Measurements from ENCODE around the gene C4orf54. TPM values are rescaled to one million over a fixed set of nuclear protein-coding genes. Genes with fewer than 3 reads are reported as not detected.

Gene C4orf54
- total and polyA plus RNA-seq, 2 of the 4 experiments (the other 2 are of a cell fraction), result not detected

DNA sequence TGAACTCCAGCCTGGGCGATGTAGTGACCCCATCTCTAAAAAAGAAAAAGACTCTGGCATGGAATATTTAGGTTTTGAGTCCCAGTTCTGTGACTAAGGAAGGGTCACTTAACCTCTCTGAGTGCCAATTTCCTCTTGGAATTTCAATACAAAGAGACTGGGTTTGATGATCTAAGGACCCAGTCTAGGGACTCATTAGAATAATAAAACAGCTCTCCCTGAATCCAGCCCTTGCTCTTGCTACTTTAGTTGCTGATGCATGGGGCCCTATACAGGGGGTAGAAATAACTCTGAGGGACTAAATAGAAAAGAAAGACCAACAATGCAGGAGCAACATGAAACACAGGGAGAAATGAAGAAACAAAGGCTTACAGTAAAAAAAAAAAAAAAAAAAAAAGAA lies 12.6 kb downstream of the C4orf54 start:
- Histone ChIP-seq H3K9ac (ENCODE audit: low read depth, low read length) (no peak overlapping the region), H2AFZ (replicated peaks; ENCODE audit: low read length, poor library complexity) (no peak overlapping the region), H3K79me1 (ENCODE audit: low read depth in 1 of 2, low read length in 2 of 2) (no peaks in the 10 kb centered on the region), H3K23ac (ENCODE audit: low read depth, low read length) (no peak overlapping the region), H2BK15ac (ENCODE audit: low read depth, low read length) (no peak overlapping the region), H2AK9ac (replicated peaks; ENCODE audit: low read depth, low read length, poor library complexity) (no peak overlapping the region), H3K9me1 (ENCODE audit: insufficient read depth, low read length) (no peaks in the 10 kb centered on the region), H3K18ac (ENCODE audit: low read depth, low read length) (no peak overlapping the region), H4K8ac (ENCODE audit: low read depth in 2 of 2, low read length in 2 of 2) (no peak overlapping the region), H3K27me3 (ENCODE audit: control insufficient read depth, insufficient read depth, low read length) (peaks cover 5% of the 10 kb centered on the region), H2BK5ac (ENCODE audit: low read depth, low read length, poor library complexity, severe bottlenecking) (no peak overlapping the region), H3K14ac (replicated peaks; ENCODE audit: low read depth, low read length) (no peak overlapping the region), H3K4me3 (ENCODE audit: insufficient read depth, low read depth, low read length) (no peak overlapping the region), H3K4ac (ENCODE audit: low read depth, low read length) (no peak overlapping the region), H3K4me2 (ENCODE audit: low read depth, low read length) (no peak overlapping the region), H2BK120ac (ENCODE audit: low read depth, low read length) (no peak overlapping the region), H3K4me1 (ENCODE audit: control insufficient read depth, insufficient read depth, low read length) (no peaks in the 10 kb centered on the region), H3K36me3 (ENCODE audit: control insufficient read depth, insufficient read depth, low read length) (no peaks in the 10 kb centered on the region), H4K5ac (ENCODE audit: low read depth, low read length) (no peak overlapping the region), H4K20me1 (ENCODE audit: insufficient read depth, low read length) (no peaks in the 10 kb centered on the region), H3K56ac (ENCODE audit: extremely low read depth, insufficient read depth, low read length) (no peak overlapping the region), H3K9me3 (ENCODE audit: control insufficient read depth, insufficient read depth, low read length) (no peaks in the 10 kb centered on the region), H3K27ac (ENCODE audit: insufficient read depth, low read length) (no peak overlapping the region), H2BK20ac (ENCODE audit: low read depth, low read length) (no peak overlapping the region), H2AK5ac (ENCODE audit: low read depth, low read length) (no peak overlapping the region), H4K91ac (ENCODE audit: insufficient read depth, low read depth, low read length) (no peak overlapping the region)
- dilution Hi-C loops (cut with HindIII; ENCODE audit: low sequenced_read_pairs, unreplicated experiment) (no loop called here), intact Hi-C loops (cut with micrococcal nuclease) (no loop called here), in situ Hi-C loops (cut with MboI; ENCODE audit: low sequenced_read_pairs) (no loop called here)
- no peak for ATAC-seq (ENCODE audit: low read depth)
- BruUV-seq (replicated peaks), result no TSS peak
- ChIA-PET POLR2A (ENCODE audit: unreplicated experiment) (no interaction called here), CTCF (no interaction called here)
- TF ChIP-seq MXI1 (IDR thresholded peaks at IDR 0.05; ENCODE audit: borderline replicate concordance, low read depth, low read length), result no peak
- no peak for TF ChIP-seq POLR2A (IDR thresholded peaks at IDR 0.05; ENCODE audit: low read depth, low read length)
- TF ChIP-seq SMC3 (IDR thresholded peaks at IDR 0.05; ENCODE audit: low read depth, low read length), result no peak
- TF ChIP-seq RAD21 (IDR thresholded peaks at IDR 0.05; ENCODE audit: low read length), result no peak
- TF ChIP-seq FOS (IDR thresholded peaks at IDR 0.05; ENCODE audit: low read depth, low read length), result no peak
- no peak for TF ChIP-seq CEBPB (IDR thresholded peaks at IDR 0.05; ENCODE audit: low read depth, low read length)
- no peak for TF ChIP-seq BHLHE40 (IDR thresholded peaks at IDR 0.05; ENCODE audit: low read depth, low read length)
- no peak for TF ChIP-seq MAZ (IDR thresholded peaks at IDR 0.05; ENCODE audit: borderline replicate concordance, low read depth, low read length)
- no peak for TF ChIP-seq RCOR1 (IDR thresholded peaks at IDR 0.05; ENCODE audit: insufficient replicate concordance, low read length)
- TF ChIP-seq, protein P1, sequence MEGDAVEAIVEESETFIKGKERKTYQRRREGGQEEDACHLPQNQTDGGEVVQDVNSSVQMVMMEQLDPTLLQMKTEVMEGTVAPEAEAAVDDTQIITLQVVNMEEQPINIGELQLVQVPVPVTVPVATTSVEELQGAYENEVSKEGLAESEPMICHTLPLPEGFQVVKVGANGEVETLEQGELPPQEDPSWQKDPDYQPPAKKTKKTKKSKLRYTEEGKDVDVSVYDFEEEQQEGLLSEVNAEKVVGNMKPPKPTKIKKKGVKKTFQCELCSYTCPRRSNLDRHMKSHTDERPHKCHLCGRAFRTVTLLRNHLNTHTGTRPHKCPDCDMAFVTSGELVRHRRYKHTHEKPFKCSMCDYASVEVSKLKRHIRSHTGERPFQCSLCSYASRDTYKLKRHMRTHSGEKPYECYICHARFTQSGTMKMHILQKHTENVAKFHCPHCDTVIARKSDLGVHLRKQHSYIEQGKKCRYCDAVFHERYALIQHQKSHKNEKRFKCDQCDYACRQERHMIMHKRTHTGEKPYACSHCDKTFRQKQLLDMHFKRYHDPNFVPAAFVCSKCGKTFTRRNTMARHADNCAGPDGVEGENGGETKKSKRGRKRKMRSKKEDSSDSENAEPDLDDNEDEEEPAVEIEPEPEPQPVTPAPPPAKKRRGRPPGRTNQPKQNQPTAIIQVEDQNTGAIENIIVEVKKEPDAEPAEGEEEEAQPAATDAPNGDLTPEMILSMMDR (conservative IDR thresholded peaks at IDR 0.05; ENCODE audit: low read depth, low read length), result no peak
- no peak for TF ChIP-seq RFX5 (IDR thresholded peaks at IDR 0.05; ENCODE audit: low read depth, low read length)
- TF ChIP-seq MAFK (IDR thresholded peaks at IDR 0.05; ENCODE audit: low read depth, low read length), result no peak
- TF ChIP-seq, protein P2, sequence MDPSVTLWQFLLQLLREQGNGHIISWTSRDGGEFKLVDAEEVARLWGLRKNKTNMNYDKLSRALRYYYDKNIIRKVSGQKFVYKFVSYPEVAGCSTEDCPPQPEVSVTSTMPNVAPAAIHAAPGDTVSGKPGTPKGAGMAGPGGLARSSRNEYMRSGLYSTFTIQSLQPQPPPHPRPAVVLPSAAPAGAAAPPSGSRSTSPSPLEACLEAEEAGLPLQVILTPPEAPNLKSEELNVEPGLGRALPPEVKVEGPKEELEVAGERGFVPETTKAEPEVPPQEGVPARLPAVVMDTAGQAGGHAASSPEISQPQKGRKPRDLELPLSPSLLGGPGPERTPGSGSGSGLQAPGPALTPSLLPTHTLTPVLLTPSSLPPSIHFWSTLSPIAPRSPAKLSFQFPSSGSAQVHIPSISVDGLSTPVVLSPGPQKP (IDR thresholded peaks at IDR 0.05; ENCODE audit: borderline replicate concordance, low read depth, low read length), result no peak
- TF ChIP-seq, protein P3, sequence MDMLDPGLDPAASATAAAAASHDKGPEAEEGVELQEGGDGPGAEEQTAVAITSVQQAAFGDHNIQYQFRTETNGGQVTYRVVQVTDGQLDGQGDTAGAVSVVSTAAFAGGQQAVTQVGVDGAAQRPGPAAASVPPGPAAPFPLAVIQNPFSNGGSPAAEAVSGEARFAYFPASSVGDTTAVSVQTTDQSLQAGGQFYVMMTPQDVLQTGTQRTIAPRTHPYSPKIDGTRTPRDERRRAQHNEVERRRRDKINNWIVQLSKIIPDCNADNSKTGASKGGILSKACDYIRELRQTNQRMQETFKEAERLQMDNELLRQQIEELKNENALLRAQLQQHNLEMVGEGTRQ (IDR thresholded peaks at IDR 0.05; ENCODE audit: low read depth, low read length), result no peak
- TF ChIP-seq NFE2L2 (IDR thresholded peaks at IDR 0.05; ENCODE audit: low read depth, low read length), result no peak
- no peak for TF ChIP-seq CHD1 (IDR thresholded peaks at IDR 0.05; ENCODE audit: low read depth, low read length)
- no CpG with 5 or more reads among the region's 1 CpG for WGBS, 2 experiments (ENCODE audit: extremely low coverage in 2 of 2, insufficient read length in 1 of 2)
- DNase-seq, result no peak

Measured in IMR-90 (cell line).